ENCODE data around the gene PDE9A.

Gene PDE9A

GRCh38 chr21:42760951-42761751 lies 107.7 kb downstream of the PDE9A start:
- DNase-seq, result peak; percentile 23

DNA sequence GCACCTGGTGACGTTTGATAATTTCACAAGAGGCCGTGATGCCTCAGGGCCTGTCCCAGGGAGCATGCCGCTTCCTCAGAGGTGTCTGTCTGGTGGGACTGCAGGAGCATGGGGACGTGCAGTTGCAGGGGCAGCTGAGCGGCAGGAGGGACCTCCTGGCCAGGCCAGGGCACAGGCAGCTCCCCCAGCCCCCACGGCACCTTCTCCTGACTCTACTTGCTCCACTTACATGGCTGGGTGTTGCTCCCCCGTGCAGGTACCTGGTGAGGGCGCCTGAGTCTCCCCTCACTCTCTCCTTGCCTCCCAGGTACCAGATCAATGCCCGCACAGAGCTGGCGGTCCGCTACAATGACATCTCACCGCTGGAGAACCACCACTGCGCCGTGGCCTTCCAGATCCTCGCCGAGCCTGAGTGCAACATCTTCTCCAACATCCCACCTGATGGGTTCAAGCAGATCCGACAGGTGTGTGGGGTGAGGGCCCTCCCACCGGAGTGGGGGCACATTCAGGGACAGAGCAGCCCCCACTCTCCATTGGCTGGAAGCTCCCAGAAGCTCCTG lies 108.4 kb downstream of the PDE9A start:
- DNase-seq, result no peak

GRCh38 chr21:42763581-42764442 lies 110.4 kb downstream of the PDE9A start:
- peak; percentile 36 for DNase-seq

GRCh38 chr21:42764443-42764760 lies 111.0 kb downstream of the PDE9A start:
- DNase-seq, result no peak

GRCh38 chr21:42764883-42765282 lies 111.5 kb downstream of the PDE9A start:
- DNase-seq, result no peak

DNA sequence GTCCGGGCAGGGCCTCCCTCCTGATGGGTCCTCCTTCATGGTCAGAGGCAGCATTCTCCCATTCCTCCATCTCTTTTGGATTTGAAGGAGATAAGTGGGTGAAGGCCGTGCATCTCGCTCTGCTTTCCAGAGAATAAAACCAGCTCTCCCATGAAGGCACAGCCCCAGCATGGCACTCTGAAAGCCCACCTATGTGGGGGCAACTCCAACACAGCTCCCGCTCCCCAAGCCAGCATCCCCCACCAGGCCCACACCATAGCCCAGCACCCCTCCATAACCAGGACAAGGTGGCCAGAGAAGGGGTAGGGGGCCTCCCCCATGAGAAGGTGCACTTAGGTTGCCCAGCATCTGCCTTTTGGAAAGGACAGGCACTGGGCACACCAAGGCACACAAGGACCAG lies 112.2 kb downstream of the PDE9A start:
- no peak for DNase-seq

- DNase-seq, result no peak
These were observed 113.5 kb downstream of the PDE9A start for GRCh38 chr21:42766739-42767560.

DNA sequence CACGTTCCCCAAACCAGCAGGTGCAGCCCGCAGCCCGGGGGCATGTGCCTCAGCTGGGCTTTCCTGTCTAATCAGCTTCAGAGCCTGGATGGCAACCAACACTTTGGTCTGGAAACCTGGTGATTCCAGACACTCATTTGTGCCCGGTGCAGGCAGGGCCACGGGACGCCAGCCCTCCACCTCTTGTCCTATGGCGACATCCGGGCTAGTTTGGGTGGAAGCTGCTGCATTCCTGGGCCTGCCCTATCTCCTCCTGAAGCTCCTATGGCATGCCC lies 114.1 kb downstream of the PDE9A start:
- DNase-seq, result no peak

GRCh38 chr21:42768324-42769121 lies 115.1 kb downstream of the PDE9A start:
- no peak for DNase-seq

- DNase-seq, result no peak
These were observed 115.9 kb downstream of the PDE9A start for GRCh38 chr21:42769183-42769819.

- DNase-seq, result no peak
These were observed 116.6 kb downstream of the PDE9A start for GRCh38 chr21:42769820-42770716.

GRCh38 chr21:42770717-42771502 lies 117.5 kb downstream of the PDE9A start:
- no peak for DNase-seq

DNA sequence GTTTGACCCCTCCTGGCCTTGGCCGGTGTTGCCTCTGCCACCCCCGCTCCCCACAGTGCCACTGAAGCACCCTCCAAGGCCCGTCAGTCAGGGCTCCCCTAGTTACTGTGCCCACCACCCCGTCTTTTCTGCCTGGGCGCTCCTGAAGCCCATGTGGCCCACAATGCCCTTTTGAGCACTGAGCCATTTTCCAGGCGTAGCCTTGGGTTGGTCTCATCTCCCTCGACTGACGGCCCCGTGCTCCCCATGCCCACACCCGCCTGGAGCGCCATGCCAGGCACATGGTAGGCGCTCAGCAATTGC lies 118.0 kb downstream of the PDE9A start:
- no peak for DNase-seq

DNA sequence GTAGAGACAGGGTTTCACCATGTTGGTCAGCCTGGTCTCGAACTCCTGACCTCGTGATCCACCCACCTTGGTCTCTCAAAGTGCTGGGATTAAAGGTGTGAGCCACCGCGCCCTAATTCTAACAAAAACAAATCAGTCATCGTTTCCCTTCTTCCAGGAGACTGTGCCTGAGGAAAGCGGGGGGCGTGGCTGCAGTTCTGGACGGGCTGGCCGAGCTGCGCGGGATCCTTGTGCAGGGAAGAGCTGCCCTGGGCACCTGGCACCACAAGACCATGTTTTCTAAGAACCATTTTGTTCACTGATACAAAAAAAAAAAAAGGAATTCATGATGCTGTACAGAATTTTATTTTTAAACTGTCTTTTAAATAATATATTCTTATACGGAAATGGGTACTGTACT lies 121.7 kb downstream of the PDE9A start:
- no peak for DNase-seq

DNA sequence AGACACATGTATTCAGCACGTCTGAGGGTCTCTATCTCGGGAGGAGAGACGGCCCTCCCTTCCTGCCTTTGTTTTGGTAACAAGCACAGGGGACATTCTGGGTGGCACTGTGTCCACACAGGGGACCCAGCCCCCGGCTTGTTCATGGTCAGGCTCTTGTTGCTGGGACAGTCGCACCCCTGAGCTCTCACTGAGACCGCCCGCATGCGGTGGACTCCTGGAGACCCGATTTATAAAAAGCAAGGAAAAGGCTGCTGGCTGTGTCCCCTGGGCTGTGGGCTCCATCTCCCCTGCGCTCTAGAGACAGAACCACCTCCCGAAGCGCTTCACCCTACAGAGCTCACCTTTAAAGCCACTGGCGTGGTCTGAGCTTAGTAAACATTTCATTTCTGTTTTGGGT lies 122.5 kb downstream of the PDE9A start:
- no peak for DNase-seq

DNA sequence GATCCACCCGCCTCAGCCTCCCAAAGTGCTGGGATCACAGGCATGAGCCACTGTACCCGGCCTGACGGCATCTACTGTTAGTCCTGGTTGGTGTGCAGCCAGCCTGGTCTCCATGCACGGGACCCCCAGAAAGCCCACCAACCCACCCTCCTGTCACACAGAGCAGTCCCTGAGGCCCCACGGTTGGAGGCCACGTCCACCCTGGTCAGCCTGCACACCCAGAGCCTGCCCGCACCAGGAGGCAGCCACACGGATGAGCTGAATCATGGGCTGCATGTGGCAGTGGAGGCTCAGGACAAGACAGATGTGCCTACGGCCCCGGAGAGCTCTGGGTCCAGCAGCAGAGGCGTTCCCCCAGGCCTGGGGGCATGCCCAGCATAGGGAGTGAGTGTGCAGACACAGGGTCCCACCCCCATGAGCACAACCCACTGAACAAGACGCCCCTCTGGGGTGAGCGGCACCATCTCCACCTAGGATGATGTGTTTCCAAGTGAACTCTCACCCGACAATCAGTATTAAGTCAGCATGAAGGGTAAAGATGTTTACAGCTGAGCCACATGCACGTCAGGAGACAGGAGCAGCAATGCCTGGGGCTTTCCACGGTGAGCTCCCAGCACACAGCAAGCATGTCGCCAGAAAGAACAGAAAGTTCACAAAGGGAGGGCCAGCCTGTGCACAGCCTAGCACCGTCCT lies 123.8 kb downstream of the PDE9A start:
- no peak for DNase-seq

GRCh38 chr21:42777757-42778344 lies 124.4 kb downstream of the PDE9A start:
- peak; percentile 40 for DNase-seq

GRCh38 chr21:42779431-42779861 lies 126.0 kb downstream of the PDE9A start:
- no peak for DNase-seq

GRCh38 chr21:42780617-42781016 lies 127.2 kb downstream of the PDE9A start:
- no peak for DNase-seq

Data from CD4-positive, alpha-beta T cell treated with Interferon gamma for 1 hour (primary cell).